ENCODE measurements around the gene RIN1. TPM values are rescaled to one million over a fixed set of nuclear protein-coding genes. Genes with fewer than 3 reads are reported as not detected.

RIN1 gene
- total RNA-seq, 1 donor = 19.0 TPM

DNA sequence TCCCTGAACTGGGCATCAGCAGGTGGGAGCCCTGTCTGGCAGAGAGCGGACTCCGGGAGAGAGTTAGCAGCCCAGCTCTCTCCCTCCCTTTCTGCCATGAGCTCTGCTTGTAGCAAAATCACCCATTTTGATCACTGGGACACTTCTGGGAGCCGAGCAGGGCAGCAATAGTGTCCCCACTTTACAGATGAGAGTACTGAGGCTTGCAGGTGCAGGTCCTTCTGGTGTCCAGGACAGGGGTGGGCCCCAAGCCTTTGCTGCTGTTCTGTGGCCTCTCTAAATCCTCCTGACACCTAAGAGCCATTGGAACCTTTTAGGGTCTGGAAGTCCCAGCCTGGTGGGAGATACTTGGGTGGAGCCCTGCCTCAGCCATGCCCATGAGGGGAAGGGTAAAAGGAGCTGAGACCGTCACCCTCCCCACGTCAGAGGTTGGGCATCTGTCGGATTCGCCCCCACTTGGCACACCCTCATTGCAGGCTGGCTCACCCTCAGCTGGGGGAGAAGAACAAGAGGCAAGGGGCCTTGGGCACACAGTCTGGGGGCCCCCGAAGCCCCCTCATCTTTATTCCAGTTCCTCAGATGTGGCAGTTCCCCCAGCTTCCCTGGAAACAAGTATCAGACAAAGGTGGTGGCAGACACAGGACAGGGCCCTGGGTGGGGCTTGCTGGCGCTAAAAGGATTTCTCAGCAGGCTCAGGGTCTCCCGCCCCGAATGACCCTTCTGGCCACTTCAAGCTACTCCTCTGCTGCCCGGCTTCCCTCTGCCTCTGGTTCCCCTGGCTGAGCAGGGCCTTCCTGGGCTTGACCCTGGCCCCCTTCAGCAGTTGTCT is 4.5 kb downstream of the RIN1 start:
- TF ChIP-seq, protein P1, sequence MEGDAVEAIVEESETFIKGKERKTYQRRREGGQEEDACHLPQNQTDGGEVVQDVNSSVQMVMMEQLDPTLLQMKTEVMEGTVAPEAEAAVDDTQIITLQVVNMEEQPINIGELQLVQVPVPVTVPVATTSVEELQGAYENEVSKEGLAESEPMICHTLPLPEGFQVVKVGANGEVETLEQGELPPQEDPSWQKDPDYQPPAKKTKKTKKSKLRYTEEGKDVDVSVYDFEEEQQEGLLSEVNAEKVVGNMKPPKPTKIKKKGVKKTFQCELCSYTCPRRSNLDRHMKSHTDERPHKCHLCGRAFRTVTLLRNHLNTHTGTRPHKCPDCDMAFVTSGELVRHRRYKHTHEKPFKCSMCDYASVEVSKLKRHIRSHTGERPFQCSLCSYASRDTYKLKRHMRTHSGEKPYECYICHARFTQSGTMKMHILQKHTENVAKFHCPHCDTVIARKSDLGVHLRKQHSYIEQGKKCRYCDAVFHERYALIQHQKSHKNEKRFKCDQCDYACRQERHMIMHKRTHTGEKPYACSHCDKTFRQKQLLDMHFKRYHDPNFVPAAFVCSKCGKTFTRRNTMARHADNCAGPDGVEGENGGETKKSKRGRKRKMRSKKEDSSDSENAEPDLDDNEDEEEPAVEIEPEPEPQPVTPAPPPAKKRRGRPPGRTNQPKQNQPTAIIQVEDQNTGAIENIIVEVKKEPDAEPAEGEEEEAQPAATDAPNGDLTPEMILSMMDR (IDR thresholded peaks at IDR 0.05; ENCODE audit: insufficient read depth, low read depth, low read length) = no peak
- DNase-seq (ENCODE audit: low read depth) = no peak
- no peak overlapping the region for H3K4me3 ChIP-seq (ENCODE audit: low read depth, low read length)

- DNase-seq (ENCODE audit: low read depth) = no peak
- no peak overlapping the region for H3K4me3 ChIP-seq (ENCODE audit: low read depth, low read length)
- TF ChIP-seq, protein P1 (IDR thresholded peaks at IDR 0.05; ENCODE audit: insufficient read depth, low read depth, low read length) = no peak
Measured at GRCh38 chr11:66330931-66331330, 5.3 kb downstream of the RIN1 start.

DNA sequence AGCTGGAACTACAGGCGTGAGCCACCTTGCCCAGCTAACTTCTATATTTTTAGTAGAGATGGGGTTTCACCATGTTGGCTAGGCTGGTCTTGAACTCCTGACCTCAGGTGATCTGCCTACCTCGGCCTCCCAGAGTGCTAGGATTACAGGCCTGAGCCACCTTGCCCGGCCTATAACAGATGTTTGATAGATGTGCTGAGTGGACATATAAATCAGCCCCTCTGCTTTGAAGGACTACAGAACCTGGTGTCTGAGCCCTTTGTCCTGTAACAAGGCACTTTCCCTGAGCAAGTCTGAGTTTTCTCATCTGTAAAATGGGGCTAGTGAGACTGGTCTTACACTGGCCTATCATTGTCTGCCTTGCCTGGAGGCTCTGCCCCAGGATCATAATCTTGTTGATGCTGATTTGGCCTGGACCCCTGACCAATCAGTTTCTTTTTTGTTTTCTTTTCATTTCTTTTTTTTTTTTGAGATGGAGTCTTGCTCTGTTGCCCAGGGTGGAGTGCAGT is 7.0 kb downstream of the RIN1 start:
- TF ChIP-seq, protein P1 (IDR thresholded peaks at IDR 0.05; ENCODE audit: insufficient read depth, low read depth, low read length) = no peak
- no peak for DNase-seq (ENCODE audit: low read depth)
- no peak overlapping the region for H3K4me3 ChIP-seq (ENCODE audit: low read depth, low read length)

GRCh38 chr11:66328302-66329144 is 7.7 kb downstream of the RIN1 start:
- DNase-seq (ENCODE audit: low read depth) = peak; percentile 77
- TF ChIP-seq, protein P1 (IDR thresholded peaks at IDR 0.05; ENCODE audit: insufficient read depth, low read depth, low read length) = peak; percentile 93
- no peak overlapping the region for H3K4me3 ChIP-seq (ENCODE audit: low read depth, low read length)

DNA sequence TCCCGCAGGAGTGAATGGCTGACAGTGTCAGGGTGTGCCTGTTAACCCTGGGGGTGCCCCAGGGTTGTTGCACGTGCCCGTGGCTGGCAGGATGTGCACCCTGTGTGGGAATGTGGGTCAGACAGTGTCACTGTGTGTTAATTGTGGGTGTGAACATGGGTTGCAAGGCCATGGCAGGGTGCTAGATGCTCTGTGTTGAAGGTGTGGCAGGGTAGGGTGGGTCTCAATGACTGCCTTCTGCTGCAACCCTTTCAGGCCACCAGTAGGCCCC is 8.3 kb downstream of the RIN1 start:
- no peak overlapping the region for H3K4me3 ChIP-seq (ENCODE audit: low read depth, low read length)
- DNase-seq (ENCODE audit: low read depth) = no peak
- TF ChIP-seq, protein P1 (IDR thresholded peaks at IDR 0.05; ENCODE audit: insufficient read depth, low read depth, low read length) = no peak

GRCh38 chr11:66327171-66328030 is 8.8 kb downstream of the RIN1 start:
- no peak for DNase-seq (ENCODE audit: low read depth)
- H3K4me3 ChIP-seq (ENCODE audit: low read depth, low read length) = no peak overlapping the region
- TF ChIP-seq, protein P1 (IDR thresholded peaks at IDR 0.05; ENCODE audit: insufficient read depth, low read depth, low read length) = peak; percentile 13
